ENCODE measurements around the gene VMAC.
A peak's percentile ranks its signal among the peaks of the same experiment; 100 is the strongest.

The VMAC gene

GRCh38 chr19:5884065-5884811 is 20.4 kb upstream of the VMAC start:
- DNase-seq: peak; percentile 47

GRCh38 chr19:5889288-5889971 is 15.2 kb upstream of the VMAC start:
- no peak for DNase-seq

GRCh38 chr19:5890099-5890498 is 14.6 kb upstream of the VMAC start:
- no peak for DNase-seq

GRCh38 chr19:5891572-5891937 is 13.1 kb upstream of the VMAC start:
- DNase-seq: no peak

- peak; percentile 13 for DNase-seq
These were observed 12.5 kb upstream of the VMAC start for GRCh38 chr19:5891938-5892771.

- no peak for DNase-seq
These were observed 11.8 kb upstream of the VMAC start for GRCh38 chr19:5892772-5893275.

GRCh38 chr19:5893296-5893903 is 11.3 kb upstream of the VMAC start:
- no peak for DNase-seq

GRCh38 chr19:5893907-5894703 is 10.6 kb upstream of the VMAC start:
- no peak for DNase-seq

GRCh38 chr19:5894704-5895349 is 9.8 kb upstream of the VMAC start:
- DNase-seq: no peak

- DNase-seq: no peak
These were observed 9.3 kb upstream of the VMAC start for GRCh38 chr19:5895409-5895808.

- DNase-seq: no peak
These were observed 8.8 kb upstream of the VMAC start for GRCh38 chr19:5895890-5896289.

- no peak for DNase-seq
These were observed 8.2 kb upstream of the VMAC start for GRCh38 chr19:5896365-5897076.

- DNase-seq: no peak
These were observed 7.3 kb upstream of the VMAC start for GRCh38 chr19:5897189-5897969.

- no peak for DNase-seq
These were observed 4.7 kb upstream of the VMAC start for GRCh38 chr19:5899728-5900526.

GRCh38 chr19:5900976-5901375 is 3.7 kb upstream of the VMAC start:
- DNase-seq: no peak

- peak; percentile 29 for DNase-seq
These were observed 1.5 kb upstream of the VMAC start for GRCh38 chr19:5903056-5903623.

GRCh38 chr19:5903624-5904351 is 884 bp upstream of the VMAC start, which contains the start of gene NDUFA11:
Gene NDUFA11, minus strand, starts transcription at chr19:5903790. Its CDS starts 82 bp downstream, at chr19:5903708.
- DNase-seq: peak; percentile 97

All from inflammatory macrophage treated with lipopolysaccharide for 4 hours (primary cell).